Ishikawa (cell line): Measurements from ENCODE around the gene AK4.

Source experiments
- CEBPB ChIP-seq: IDR thresholded peaks from 2 replicates; pipeline ENCODE4 v1.6.1; 2012
- CREB1 ChIP-seq: IDR thresholded peaks from 2 replicates; pipeline ENCODE4 v1.6.1; 2012; ENCODE audit warnings: low read depth
- EGR1 ChIP-seq: IDR thresholded peaks from 2 replicates; pipeline ENCODE4 v1.6.1; 2012
- EP300 ChIP-seq: IDR thresholded peaks from 2 replicates; pipeline ENCODE4 v1.6.1; 2012; ENCODE audit warnings: borderline replicate concordance
- FOXM1 ChIP-seq: IDR thresholded peaks from 2 replicates; pipeline ENCODE4 v1.6.1; 2012; ENCODE audit warnings: low read depth, borderline replicate concordance
- MAX ChIP-seq: IDR thresholded peaks from 2 replicates; pipeline ENCODE4 v1.6.1; 2012
- REST ChIP-seq: IDR thresholded peaks from 2 replicates; pipeline ENCODE4 v1.6.1; 2012; ENCODE audit warnings: low read depth, mild to moderate bottlenecking
- TAF1 ChIP-seq: IDR thresholded peaks from 2 replicates; pipeline ENCODE4 v1.6.1; 2012; ENCODE audit warnings: low read depth, mild to moderate bottlenecking
- TCF12 ChIP-seq: IDR thresholded peaks from 2 replicates; pipeline ENCODE4 v1.6.1; 2012; ENCODE audit warnings: low read depth
- TEAD4 ChIP-seq: IDR thresholded peaks from 2 replicates; pipeline ENCODE4 v1.6.1; 2012
- ZBTB7A ChIP-seq: IDR thresholded peaks from 2 replicates; pipeline ENCODE4 v1.6.1; 2012; ENCODE audit warnings: low read depth

DNA sequence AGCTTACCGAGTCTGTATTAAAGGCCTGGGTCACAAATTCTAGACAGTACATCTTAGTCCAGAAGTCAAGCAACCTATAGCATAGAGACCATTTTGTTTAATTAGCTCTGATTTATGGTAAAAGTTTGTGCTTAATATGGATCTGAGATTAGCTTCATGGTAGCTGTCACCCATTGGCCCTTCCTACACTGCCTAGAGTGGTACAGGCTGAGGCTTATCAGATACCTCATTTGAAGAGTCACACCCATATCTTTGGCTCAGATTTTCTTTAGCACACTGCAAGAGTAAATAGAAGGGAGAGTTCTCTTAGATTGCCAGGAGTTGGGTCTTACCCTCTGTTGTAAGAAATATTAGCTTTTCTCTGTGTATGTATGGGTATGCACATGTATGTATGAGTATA lies 3.6 kb downstream of the AK4 start:
- TF ChIP-seq EGR1, result no peak
- no peak for TF ChIP-seq ZBTB7A
- no peak for TF ChIP-seq EP300
- TF ChIP-seq TAF1, result no peak
- TF ChIP-seq FOXM1, result no peak
- no peak for TF ChIP-seq TCF12
- no peak for TF ChIP-seq CEBPB
- TF ChIP-seq REST, result no peak
- no peak for TF ChIP-seq TEAD4
- TF ChIP-seq MAX, result no peak
- TF ChIP-seq CREB1, result no peak
